Body of pancreas (tissue), 4 donors: Measurements from ENCODE around the gene FAM228B.

Experiments used
- CTCF ChIP-seq, 7 experiments: fragments of 450-650 bp in 4 of 7; fragments of 200-600 bp in 3 of 7; sonication (generic) in 3 of 7; IDR thresholded peaks; one replicate each; pipeline ENCODE4 v1.5.1; 2016 to 2019; ENCODE audit warnings: antibody characterized with exemption in 7 of 7
- POLR2A ChIP-seq, 3 donors: fragments of 450-650 bp; IDR thresholded peaks; one replicate each; pipeline ENCODE4 v1.6.1; 2016; ENCODE audit warnings: antibody characterized with exemption in 3 of 3, mild to moderate bottlenecking in 2 of 3

- TF ChIP-seq CTCF (IDR thresholded peaks at IDR 0.05) (no peak), POLR2A (IDR thresholded peaks at IDR 0.05) (no peak)
These were observed 79.9 kb downstream of the FAM228B start for GRCh38 chr2:24203029-24203786.
